Naive B cell (primary cell): Measurements from ENCODE around the gene MPP2. TPM values are rescaled to one million over a fixed set of nuclear protein-coding genes. Genes with fewer than 3 reads are reported as not detected.

Experiments used
- ATAC-seq, 2 donors: fragments of 150-1000 bp; cut with Tn5 transposase; 2 replicates each; pipeline ENCODE4 v1.10.0; 2021; ENCODE audit warnings: low read depth in 2 of 2, mild to moderate bottlenecking in 2 of 2, moderate library complexity in 2 of 2
- DNase-seq: peaks from one replicate; pipeline ENCODE4 v3.0.0; 2022
- H3K27ac Mint-ChIP-seq, 6 donors: one replicate each; pipeline ENCODE4 v1.8.0; 2020 to 2022; ENCODE audit warnings: mild to moderate bottlenecking in 6 of 6, mixed read lengths in 6 of 6, moderate library complexity in 5 of 6, inconsistent platforms in 2 of 6
- H3K27me3 Mint-ChIP-seq, 3 donors: one replicate each; pipeline ENCODE4 v1.8.0; 2021 to 2022; ENCODE audit warnings: mixed read lengths in 3 of 3, mild to moderate bottlenecking in 1 of 3
- H3K36me3 Mint-ChIP-seq, 2 donors: one replicate each; pipeline ENCODE4 v1.8.0; 2020 to 2022; ENCODE audit warnings: mixed read lengths in 2 of 2, inconsistent platforms in 1 of 2, mild to moderate bottlenecking in 1 of 2
- H3K4me1 Mint-ChIP-seq, 3 donors: one replicate each; pipeline ENCODE4 v1.8.0; 2020 to 2022; ENCODE audit warnings: mixed read lengths in 3 of 3, inconsistent platforms in 1 of 3, mild to moderate bottlenecking in 1 of 3, moderate library complexity in 1 of 3
- H3K4me3 Mint-ChIP-seq, 8 donors: one replicate each; pipeline ENCODE4 v1.8.0; 2020 to 2022; ENCODE audit warnings: mild to moderate bottlenecking in 8 of 8, mixed read lengths in 8 of 8, moderate library complexity in 8 of 8, inconsistent platforms in 2 of 8
- H3K9me3 Mint-ChIP-seq, 7 donors: one replicate each; pipeline ENCODE4 v1.8.0; 2020 to 2022; ENCODE audit warnings: mixed read lengths in 7 of 7, mild to moderate bottlenecking in 5 of 7, inconsistent platforms in 2 of 7, moderate library complexity in 1 of 7
- polyA plus RNA-seq, 6 donors: library from polyadenylated mRNA; unstranded; fragments of 300-500 nt; fragmentation: Illumina TruSeq; gene quantifications; one replicate each; pipeline ENCODE4 v1.2.3, GENCODE V29; 2021; ENCODE audit warnings: low read depth in 6 of 6

The MPP2 gene
- polyA plus RNA-seq, 6 donors from 2014 or later: 0.18 TPM; not detected in 5

- no peak for DNase-seq
- no peaks in the 10 kb centered on the region for H3K36me3 Mint-ChIP-seq
- H3K4me1 Mint-ChIP-seq: no peaks in the 10 kb centered on the region
- H3K27me3 Mint-ChIP-seq: peaks cover 16 to 22% (median 20%) of the 10 kb centered on the region in 3 donors
- no peak overlapping the region for H3K27ac Mint-ChIP-seq
- no peak for ATAC-seq
- no peaks in the 10 kb centered on the region for H3K9me3 Mint-ChIP-seq
- H3K4me3 Mint-ChIP-seq: no peak overlapping the region
Measured at GRCh38 chr17:43890240-43890639, 17.1 kb downstream of the MPP2 start.

DNA sequence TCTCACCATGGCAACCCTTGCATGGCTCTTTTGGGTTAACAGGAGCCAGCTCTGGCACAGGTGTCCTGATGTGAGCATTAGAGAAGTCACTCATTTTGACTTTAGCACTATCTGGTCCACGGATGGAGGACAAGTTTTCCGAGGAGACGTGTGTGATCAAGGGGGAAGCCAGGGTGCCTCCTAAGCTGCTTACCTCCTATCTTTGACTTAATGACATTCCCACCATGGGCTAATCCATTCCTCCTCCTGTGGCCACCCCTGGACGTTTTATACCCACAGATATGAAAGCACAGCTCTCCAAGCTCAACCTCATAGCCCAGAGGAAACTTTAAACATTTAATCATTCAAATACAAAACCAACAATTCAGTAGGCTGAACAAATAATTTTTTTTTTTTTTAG lies 18.8 kb downstream of the MPP2 start:
- no peak for DNase-seq
- H3K36me3 Mint-ChIP-seq: no peaks in the 10 kb centered on the region
- H3K27ac Mint-ChIP-seq: no peak overlapping the region
- peaks cover 24 to 35% (median 32%) of the 10 kb centered on the region in 3 donors for H3K27me3 Mint-ChIP-seq
- no peak for ATAC-seq
- no peaks in the 10 kb centered on the region for H3K9me3 Mint-ChIP-seq
- H3K4me1 Mint-ChIP-seq: no peaks in the 10 kb centered on the region
- H3K4me3 Mint-ChIP-seq: no peak overlapping the region

DNA sequence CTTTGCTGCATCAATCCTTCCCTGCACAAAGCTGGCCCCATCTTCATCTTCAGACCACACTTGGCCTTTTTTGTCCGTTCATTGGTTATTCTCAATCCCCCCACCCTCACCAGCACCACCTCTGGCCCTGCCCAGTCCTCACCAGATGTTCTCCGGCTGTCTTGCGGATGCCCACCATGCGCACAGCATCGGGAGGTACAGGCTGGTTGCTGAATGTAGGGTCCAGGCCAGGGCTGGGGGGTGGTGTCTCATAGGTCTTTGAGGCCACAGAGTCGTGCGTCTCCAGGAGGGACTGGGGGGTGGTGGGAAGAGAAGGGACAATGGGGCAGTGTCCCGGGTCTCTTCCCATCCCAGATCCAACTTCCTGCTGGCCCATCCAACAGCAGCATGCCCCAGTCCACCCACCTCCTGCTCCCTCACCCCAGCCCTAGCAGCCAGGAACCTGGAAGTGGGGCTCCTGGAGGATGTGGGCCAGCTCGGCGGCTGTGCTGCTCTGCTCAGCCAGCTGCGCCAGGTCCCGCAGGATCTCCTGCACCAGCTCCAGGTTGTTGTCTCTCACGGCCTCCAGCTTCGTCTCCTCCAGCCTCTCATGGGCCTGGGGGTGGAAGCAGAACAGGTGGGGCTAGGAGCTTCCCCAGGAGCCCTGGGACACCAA lies 24.4 kb downstream of the MPP2 start:
- H3K4me3 Mint-ChIP-seq: no peak overlapping the region
- H3K27me3 Mint-ChIP-seq: peaks cover 30 to 56% (median 45%) of the 10 kb centered on the region in 3 donors

GRCh38 chr17:43881758-43882505 lies 25.4 kb downstream of the MPP2 start:
- DNase-seq: no peak
- H3K27ac Mint-ChIP-seq: no peak overlapping the region
- H3K27me3 Mint-ChIP-seq: peaks cover 30 to 60% (median 45%) of the 10 kb centered on the region in 3 donors
- H3K4me1 Mint-ChIP-seq: peaks cover 2 to 6% (median 3%) of the 10 kb centered on the region in 3 donors
- no peaks in the 10 kb centered on the region for H3K9me3 Mint-ChIP-seq
- ATAC-seq: no peak
- no peak overlapping the region for H3K4me3 Mint-ChIP-seq
- no peaks in the 10 kb centered on the region for H3K36me3 Mint-ChIP-seq

More for the DNA sequence above, 24.4 kb downstream of the MPP2 start:
- Mint-ChIP-seq H3K4me1 (peaks cover 2 to 6% (median 3%) of the 10 kb centered on the region in 3 donors), H3K9me3 (no peaks in the 10 kb centered on the region), H3K27ac (no peak overlapping the region), H3K36me3 (no peaks in the 10 kb centered on the region)
- DNase-seq (no peak), ATAC-seq (no peak)

DNA sequence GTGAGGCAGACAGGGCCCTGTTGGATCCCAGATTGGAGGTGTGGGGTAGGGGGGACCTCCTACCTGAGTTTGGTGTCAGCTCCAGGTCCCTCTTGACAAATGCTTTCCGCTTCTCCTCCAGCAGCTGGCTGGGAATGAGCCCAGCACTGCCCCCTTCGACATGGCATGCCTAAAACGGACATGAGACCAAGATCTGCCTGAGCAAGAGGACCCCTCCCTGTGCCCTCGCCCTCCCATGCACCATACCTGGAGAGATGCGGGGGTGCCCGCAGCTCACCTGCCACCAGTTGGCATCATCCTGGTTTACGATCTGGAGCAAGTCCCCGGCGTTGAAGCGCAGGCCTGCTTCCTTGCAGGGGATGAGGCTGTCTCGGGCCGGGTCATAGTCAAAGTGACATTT lies 26.2 kb downstream of the MPP2 start:
- ATAC-seq (no peak), DNase-seq (no peak)
- Mint-ChIP-seq H3K27me3 (peaks cover 24 to 67% (median 38%) of the 10 kb centered on the region in 3 donors), H3K9me3 (no peaks in the 10 kb centered on the region), H3K4me1 (peaks cover 2 to 6% (median 3%) of the 10 kb centered on the region in 3 donors), H3K36me3 (no peaks in the 10 kb centered on the region), H3K27ac (no peak overlapping the region), H3K4me3 (no peak overlapping the region)

- Mint-ChIP-seq H3K36me3 (no peaks in the 10 kb centered on the region), H3K4me1 (peaks cover 2 to 6% (median 3%) of the 10 kb centered on the region in 3 donors), H3K27ac (no peak overlapping the region)
Measured at GRCh38 chr17:43880420-43880991, 26.8 kb downstream of the MPP2 start.

GRCh38 chr17:43879723-43880419 lies 27.5 kb downstream of the MPP2 start:
- Mint-ChIP-seq H3K27me3 (peaks cover 22 to 75% (median 42%) of the 10 kb centered on the region in 3 donors), H3K27ac (no peak overlapping the region), H3K4me1 (peaks cover 2 to 6% (median 3%) of the 10 kb centered on the region in 3 donors), H3K36me3 (no peaks in the 10 kb centered on the region), H3K4me3 (no peak overlapping the region), H3K9me3 (no peaks in the 10 kb centered on the region)
- no peak for ATAC-seq
- no peak for DNase-seq

More at GRCh38 chr17:43880420-43880991, 26.8 kb downstream of the MPP2 start:
- DNase-seq (peak; percentile 12), ATAC-seq (peak in 1 of 2 donors; percentile 28)
- H3K4me3 Mint-ChIP-seq: no peak overlapping the region
- peaks cover 24 to 74% (median 42%) of the 10 kb centered on the region in 3 donors for H3K27me3 Mint-ChIP-seq
- H3K9me3 Mint-ChIP-seq: no peaks in the 10 kb centered on the region

- Mint-ChIP-seq H3K4me1 (peaks cover 2 to 6% (median 3%) of the 10 kb centered on the region in 3 donors), H3K27ac (no peak overlapping the region), H3K9me3 (no peaks in the 10 kb centered on the region), H3K27me3 (peaks cover 16 to 75% (median 41%) of the 10 kb centered on the region in 3 donors), H3K4me3 (no peak overlapping the region), H3K36me3 (no peaks in the 10 kb centered on the region)
- DNase-seq (peak; percentile 53), ATAC-seq (peak; percentile 73 to 86)
Measured at GRCh38 chr17:43878260-43879175, 28.8 kb downstream of the MPP2 start.

- Mint-ChIP-seq H3K4me3 (no peak overlapping the region), H3K36me3 (no peaks in the 10 kb centered on the region), H3K9me3 (no peaks in the 10 kb centered on the region), H3K27me3 (peaks cover 16 to 69% (median 41%) of the 10 kb centered on the region in 3 donors), H3K4me1 (peaks cover 2 to 6% (median 3%) of the 10 kb centered on the region in 3 donors), H3K27ac (no peak overlapping the region)
- DNase-seq (no peak), ATAC-seq (no peak)
Measured at GRCh38 chr17:43877451-43878155, 29.7 kb downstream of the MPP2 start.

DNA sequence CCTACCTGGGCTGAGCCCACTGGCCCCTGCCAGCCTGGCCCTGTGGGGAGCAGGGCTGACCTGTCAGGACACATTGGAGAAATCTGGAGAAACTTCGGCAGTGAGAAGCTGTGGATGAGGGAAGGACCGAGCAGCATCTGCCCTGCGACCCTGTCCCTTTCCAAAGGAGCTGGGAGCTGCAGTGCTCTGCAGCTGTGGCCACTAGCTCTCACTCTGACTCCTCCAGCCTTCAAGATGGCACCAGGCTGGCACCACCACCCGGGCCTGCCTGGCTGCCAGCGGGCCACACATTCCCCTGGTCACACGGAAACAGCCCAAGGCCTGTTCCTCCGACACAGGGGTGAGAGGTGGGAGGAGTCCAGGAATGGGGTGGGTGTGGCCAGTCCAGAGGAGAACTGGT lies 30.3 kb downstream of the MPP2 start:
- H3K27ac Mint-ChIP-seq: no peak overlapping the region
- H3K27me3 Mint-ChIP-seq: peaks cover 16 to 71% (median 47%) of the 10 kb centered on the region in 3 donors
- H3K4me1 Mint-ChIP-seq: peaks cover 2 to 6% (median 3%) of the 10 kb centered on the region in 3 donors
- ATAC-seq: no peak
- no peaks in the 10 kb centered on the region for H3K9me3 Mint-ChIP-seq
- no peaks in the 10 kb centered on the region for H3K36me3 Mint-ChIP-seq
- no peak overlapping the region for H3K4me3 Mint-ChIP-seq
- DNase-seq: no peak

DNA sequence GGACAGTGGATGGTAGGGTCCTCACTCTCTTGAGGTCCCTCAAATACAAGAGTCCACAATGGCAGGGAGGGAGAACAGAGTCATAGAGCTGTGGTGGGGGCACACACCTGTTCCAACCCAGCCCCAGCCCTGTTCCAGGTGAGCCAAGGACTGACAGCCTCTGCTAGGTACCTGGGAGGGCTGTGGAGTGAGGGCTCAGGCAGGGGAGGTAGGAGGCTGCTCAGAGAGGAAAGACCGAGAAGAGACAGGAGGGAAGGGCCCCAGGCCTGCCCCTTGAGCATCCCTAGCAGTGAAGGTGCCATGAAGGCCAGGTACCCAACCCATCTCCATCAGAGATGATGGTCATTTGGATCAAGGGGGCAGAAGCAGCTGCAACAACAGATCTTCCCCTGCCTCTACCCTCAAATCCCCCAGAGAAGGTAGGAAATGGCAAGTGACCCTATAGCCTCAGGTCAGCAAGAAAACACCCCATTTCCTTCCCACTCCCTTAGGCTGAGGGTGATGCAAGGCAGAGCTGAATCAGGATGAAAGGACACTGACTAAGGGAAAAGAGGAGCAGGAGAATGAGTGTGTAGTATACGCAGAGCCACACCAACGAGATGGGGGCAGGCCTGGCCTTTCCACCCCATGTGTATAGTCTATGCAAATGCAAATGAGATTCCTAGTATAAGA lies 31.7 kb downstream of the MPP2 start:
- Mint-ChIP-seq H3K9me3 (no peaks in the 10 kb centered on the region), H3K36me3 (no peaks in the 10 kb centered on the region), H3K27me3 (peaks cover 16 to 67% (median 49%) of the 10 kb centered on the region in 3 donors), H3K4me1 (peaks cover 2 to 6% (median 3%) of the 10 kb centered on the region in 3 donors), H3K4me3 (no peak overlapping the region), H3K27ac (peak overlapping the region in 1 of 6 donors; percentile 52)
- ATAC-seq (no peak), DNase-seq (no peak)
